Measurements from ENCODE around the gene GMFB. TPM values are rescaled to one million over a fixed set of nuclear protein-coding genes. Genes with fewer than 3 reads are reported as not detected.
A peak's percentile ranks its signal among the peaks of the same experiment; 100 is the strongest.

GMFB gene
- total and polyA plus RNA-seq, 7 experiments from 2014 or later: 10.6 to 39.9 (median 34.1) TPM

- ChIA-PET CTCF (no interaction called here), POLR2A (no interaction called here)
- Mint-ChIP-seq H3K27me3 (no peaks in the 10 kb centered on the region), H3K4me3 (no peak overlapping the region), H3K27ac (no peak overlapping the region), H3K9me3 (no peaks in the 10 kb centered on the region), H3K4me1 (peaks cover 0 to 6% (median 0%) of the 10 kb centered on the region in 7 donors), H3K36me3 (peaks cover 4 to 18% (median 11%) of the 10 kb centered on the region in 5 donors)
- Histone ChIP-seq H3K4me3 (ENCODE audit: low read length) (no peak overlapping the region), H3K27ac (ENCODE audit: low read depth, low read length) (no peak overlapping the region), H3K4me1 (ENCODE audit: control insufficient read depth in 2 of 2, insufficient read depth in 2 of 2, low read length in 2 of 2) (no peaks in the 10 kb centered on the region), H3K36me3 (ENCODE audit: control insufficient read depth in 2 of 3, insufficient read depth in 3 of 3, low read length in 3 of 3) (peaks cover 0 to 6% (median 5%) of the 10 kb centered on the region in 3 experiments), H3K9me3 (ENCODE audit: control insufficient read depth in 2 of 3, low read length in 3 of 3) (no peaks in the 10 kb centered on the region), H3K27me3 (ENCODE audit: control insufficient read depth in 2 of 2, insufficient read depth in 2 of 2, low read length in 2 of 2) (no peaks in the 10 kb centered on the region)
- DNase-seq: no peak
- intact Hi-C loops (cut with micrococcal nuclease): no loop called here
- no peak for ATAC-seq
Observed at GRCh38 chr14:54532111-54533012, 43.6 kb upstream of the GMFB start.

DNA sequence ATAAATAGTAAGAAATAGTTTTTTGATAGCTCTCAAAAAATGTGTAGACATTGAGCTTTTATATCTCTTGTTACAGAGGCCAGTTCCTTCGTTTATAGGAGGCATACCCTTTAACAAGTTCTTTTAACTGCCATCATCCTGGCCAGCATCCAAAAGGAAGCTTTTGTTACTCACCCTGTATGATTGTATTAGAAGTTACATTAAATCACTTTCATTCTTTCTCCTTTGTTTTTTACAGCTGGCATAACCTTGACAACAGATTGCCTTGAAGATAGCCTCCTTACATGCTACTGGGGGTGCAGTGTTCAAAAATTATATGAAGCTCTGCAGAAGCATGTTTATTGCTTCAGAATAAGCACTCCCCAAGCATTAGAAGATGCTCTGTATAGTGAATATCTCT is 41.0 kb upstream of the GMFB start:
- Mint-ChIP-seq H3K27me3 (no peaks in the 10 kb centered on the region), H3K4me3 (no peak overlapping the region), H3K27ac (no peak overlapping the region), H3K36me3 (peaks cover 4 to 20% (median 9%) of the 10 kb centered on the region in 5 donors), H3K9me3 (no peaks in the 10 kb centered on the region), H3K4me1 (peaks cover 0 to 8% (median 0%) of the 10 kb centered on the region in 7 donors)
- CTCF ChIA-PET: interaction anchor here (0.9 kb wide), 1 partner anchor 20 kb away, joined by 5 read pairs; no protein-coding TSS in a partner anchor
- DNase-seq (no peak), ATAC-seq (no peak)
- POLR2A ChIA-PET: interaction anchor here (0.5 kb wide), 1 partner anchor 193 kb away, joined by 3 read pairs; no protein-coding TSS in a partner anchor
- intact Hi-C loops (cut with micrococcal nuclease): no loop called here
- Histone ChIP-seq H3K36me3 (ENCODE audit: control insufficient read depth in 2 of 3, insufficient read depth in 3 of 3, low read length in 3 of 3) (peaks cover 4 to 16% (median 6%) of the 10 kb centered on the region in 3 experiments), H3K27me3 (ENCODE audit: control insufficient read depth in 2 of 2, insufficient read depth in 2 of 2, low read length in 2 of 2) (no peaks in the 10 kb centered on the region), H3K4me3 (ENCODE audit: low read length) (no peak overlapping the region), H3K4me1 (ENCODE audit: control insufficient read depth in 2 of 2, insufficient read depth in 2 of 2, low read length in 2 of 2) (no peaks in the 10 kb centered on the region), H3K9me3 (ENCODE audit: control insufficient read depth in 2 of 3, low read length in 3 of 3) (no peaks in the 10 kb centered on the region), H3K27ac (ENCODE audit: low read depth, low read length) (no peak overlapping the region)

GRCh38 chr14:54528973-54529372 is 40.2 kb upstream of the GMFB start:
- no peak overlapping the region for H3K4me3 Mint-ChIP-seq
- Histone ChIP-seq H3K36me3 (ENCODE audit: control insufficient read depth in 2 of 3, insufficient read depth in 3 of 3, low read length in 3 of 3) (peaks cover 4 to 23% (median 6%) of the 10 kb centered on the region in 3 experiments), H3K27me3 (ENCODE audit: control insufficient read depth in 2 of 2, insufficient read depth in 2 of 2, low read length in 2 of 2) (no peaks in the 10 kb centered on the region), H3K9me3 (ENCODE audit: control insufficient read depth in 2 of 3, low read length in 3 of 3) (no peaks in the 10 kb centered on the region), H3K4me3 (ENCODE audit: low read length) (no peak overlapping the region), H3K27ac (ENCODE audit: low read depth, low read length) (no peak overlapping the region), H3K4me1 (ENCODE audit: control insufficient read depth in 2 of 2, insufficient read depth in 2 of 2, low read length in 2 of 2) (no peaks in the 10 kb centered on the region)
- no peaks in the 10 kb centered on the region for H3K9me3 Mint-ChIP-seq
- ChIA-PET CTCF (interaction anchor here (0.7 to 0.9 kb wide), 2 partner anchors 20 to 490 kb away, joined by 3 to 5 read pairs; no protein-coding TSS in a partner anchor), POLR2A (no interaction called here)
- no peak overlapping the region for H3K27ac Mint-ChIP-seq
- H3K36me3 Mint-ChIP-seq: peaks cover 5 to 25% (median 12%) of the 10 kb centered on the region in 5 donors
- peaks cover 0 to 10% (median 0%) of the 10 kb centered on the region in 7 donors for H3K4me1 Mint-ChIP-seq
- DNase-seq: no peak
- no peaks in the 10 kb centered on the region for H3K27me3 Mint-ChIP-seq
- ATAC-seq: no peak
- intact Hi-C loops (cut with micrococcal nuclease): no loop called here

GRCh38 chr14:54524410-54524809 is 35.6 kb upstream of the GMFB start:
- Histone ChIP-seq H3K4me3 (ENCODE audit: low read length) (no peak overlapping the region), H3K27me3 (ENCODE audit: control insufficient read depth in 2 of 2, insufficient read depth in 2 of 2, low read length in 2 of 2) (no peaks in the 10 kb centered on the region), H3K4me1 (ENCODE audit: control insufficient read depth in 2 of 2, insufficient read depth in 2 of 2, low read length in 2 of 2) (no peaks in the 10 kb centered on the region), H3K36me3 (ENCODE audit: control insufficient read depth in 2 of 3, insufficient read depth in 3 of 3, low read length in 3 of 3) (peaks cover 0 to 36% (median 4%) of the 10 kb centered on the region in 3 experiments), H3K27ac (ENCODE audit: low read depth, low read length) (no peak overlapping the region), H3K9me3 (ENCODE audit: control insufficient read depth in 2 of 3, low read length in 3 of 3) (no peaks in the 10 kb centered on the region)
- DNase-seq (no peak), ATAC-seq (no peak)
- intact Hi-C loops (cut with micrococcal nuclease): no loop called here
- Mint-ChIP-seq H3K27me3 (no peaks in the 10 kb centered on the region), H3K27ac (peak overlapping the region in 1 of 9 donors; percentile 19), H3K9me3 (no peaks in the 10 kb centered on the region), H3K4me1 (peaks cover 0 to 24% (median 8%) of the 10 kb centered on the region in 7 donors), H3K36me3 (peaks cover 5 to 44% (median 16%) of the 10 kb centered on the region in 5 donors), H3K4me3 (no peak overlapping the region)
- CTCF ChIA-PET: no interaction called here
- POLR2A ChIA-PET: no interaction called here

DNA sequence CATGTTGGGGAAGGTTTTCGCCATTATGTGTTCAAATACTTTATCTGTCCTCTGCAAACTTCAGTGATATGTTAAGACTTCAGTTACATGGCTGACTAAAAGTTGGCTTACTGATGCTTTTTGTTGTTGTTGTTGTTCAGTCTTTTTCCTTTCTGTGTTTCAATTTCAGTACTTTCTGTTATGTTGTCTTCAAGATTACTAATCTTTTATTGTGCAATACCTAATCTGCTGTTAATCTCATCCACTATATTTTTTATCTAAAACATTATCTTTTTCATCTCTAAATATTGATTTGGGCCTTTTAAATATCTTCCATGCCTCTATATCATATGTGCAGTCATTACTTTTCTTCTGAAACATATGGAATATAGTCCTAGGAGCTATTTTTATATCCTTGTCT is 27.9 kb upstream of the GMFB start:
- intact Hi-C loops (cut with micrococcal nuclease): no loop called here
- no peak overlapping the region for H3K4me3 ChIP-seq (ENCODE audit: low read length)
- peaks cover 0 to 5% (median 0%) of the 10 kb centered on the region in 3 experiments for H3K9me3 ChIP-seq (ENCODE audit: control insufficient read depth in 2 of 3, low read length in 3 of 3)
- Mint-ChIP-seq H3K36me3 (peaks cover 4 to 61% (median 35%) of the 10 kb centered on the region in 5 donors), H3K27me3 (no peaks in the 10 kb centered on the region), H3K9me3 (peaks cover 0 to 29% (median 9%) of the 10 kb centered on the region in 11 donors), H3K4me1 (peaks cover 16 to 62% (median 52%) of the 10 kb centered on the region in 7 donors), H3K27ac (peak overlapping the region in 2 of 9 donors; percentile 2 to 40), H3K4me3 (no peak overlapping the region)
- no peaks in the 10 kb centered on the region for H3K4me1 ChIP-seq (ENCODE audit: control insufficient read depth in 2 of 2, insufficient read depth in 2 of 2, low read length in 2 of 2)
- DNase-seq: no peak
- no peaks in the 10 kb centered on the region for H3K36me3 ChIP-seq (ENCODE audit: control insufficient read depth in 2 of 3, insufficient read depth in 3 of 3, low read length in 3 of 3)
- H3K27me3 ChIP-seq (ENCODE audit: control insufficient read depth in 2 of 2, insufficient read depth in 2 of 2, low read length in 2 of 2): no peaks in the 10 kb centered on the region
- no peak overlapping the region for H3K27ac ChIP-seq (ENCODE audit: low read depth, low read length)
- no peak for ATAC-seq
- CTCF ChIA-PET: no interaction called here
- POLR2A ChIA-PET: no interaction called here

DNA sequence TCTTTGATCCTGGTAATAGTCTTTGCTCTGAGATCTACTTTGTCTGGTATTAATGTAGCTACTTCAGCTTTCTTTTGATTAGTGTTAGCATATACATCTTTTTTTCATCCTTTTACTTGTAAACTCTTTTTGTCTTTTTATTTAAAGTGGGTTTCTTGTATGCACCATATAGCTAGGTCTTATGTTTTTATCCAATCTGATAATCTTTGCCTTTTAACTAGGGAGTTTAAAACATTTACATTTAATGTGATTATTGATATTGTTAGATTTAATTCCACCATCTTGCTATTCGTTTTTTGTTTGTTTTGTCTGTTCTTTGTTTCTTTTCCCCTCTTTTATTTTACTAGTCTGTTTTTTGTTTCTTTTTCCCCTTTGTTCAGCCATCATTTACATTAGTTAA is 26.9 kb upstream of the GMFB start:
- no peaks in the 10 kb centered on the region for H3K27me3 ChIP-seq (ENCODE audit: control insufficient read depth in 2 of 2, insufficient read depth in 2 of 2, low read length in 2 of 2)
- H3K4me1 ChIP-seq (ENCODE audit: control insufficient read depth in 2 of 2, insufficient read depth in 2 of 2, low read length in 2 of 2): peaks cover 6 to 7% of the 10 kb centered on the region in 2 donors
- H3K27ac Mint-ChIP-seq: peak overlapping the region in 1 of 9 donors; percentile 5
- peaks cover 4 to 61% (median 35%) of the 10 kb centered on the region in 5 donors for H3K36me3 Mint-ChIP-seq
- no peak overlapping the region for H3K27ac ChIP-seq (ENCODE audit: low read depth, low read length)
- no peak overlapping the region for H3K4me3 Mint-ChIP-seq
- H3K27me3 Mint-ChIP-seq: no peaks in the 10 kb centered on the region
- peaks cover 0 to 29% (median 9%) of the 10 kb centered on the region in 11 donors for H3K9me3 Mint-ChIP-seq
- H3K4me3 ChIP-seq (ENCODE audit: low read length): no peak overlapping the region
- peaks cover 0 to 5% (median 0%) of the 10 kb centered on the region in 3 experiments for H3K9me3 ChIP-seq (ENCODE audit: control insufficient read depth in 2 of 3, low read length in 3 of 3)
- intact Hi-C loops (cut with micrococcal nuclease): no loop called here
- H3K4me1 Mint-ChIP-seq: peaks cover 24 to 73% (median 59%) of the 10 kb centered on the region in 7 donors
- ATAC-seq (no peak), DNase-seq (no peak)
- POLR2A ChIA-PET: no interaction called here
- H3K36me3 ChIP-seq (ENCODE audit: control insufficient read depth in 2 of 3, insufficient read depth in 3 of 3, low read length in 3 of 3): no peaks in the 10 kb centered on the region
- CTCF ChIA-PET: interaction anchor here (0.5 kb wide), 1 partner anchor 49 kb away, joined by 3 read pairs; no protein-coding TSS in a partner anchor

All from naive thymus-derived CD4-positive, alpha-beta T cell (primary cell).